Measurements from ENCODE around the gene NETO1. TPM values are rescaled to one million over a fixed set of nuclear protein-coding genes. Genes with fewer than 3 reads are reported as not detected.

NETO1 gene
- total RNA-seq, 2 experiments from 2014 or later = not detected

DNA sequence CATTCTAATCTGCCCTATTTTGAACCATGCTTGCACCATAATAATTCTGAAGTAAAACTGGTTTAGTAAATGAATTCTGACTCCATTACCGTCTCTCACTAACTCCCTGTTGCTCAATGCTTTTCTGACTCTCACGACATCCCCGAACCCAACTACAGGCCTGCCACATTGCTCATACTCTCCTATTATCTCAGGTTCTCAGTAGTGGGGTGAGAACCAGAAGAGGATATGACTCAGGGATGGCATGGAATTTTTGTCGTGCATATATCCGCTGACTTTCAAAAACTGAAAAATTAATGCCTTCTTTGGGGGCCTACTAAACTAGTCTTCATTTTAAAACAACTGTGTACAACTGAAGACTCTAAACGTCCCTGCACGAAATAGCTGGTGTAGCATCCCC lies 34.3 kb downstream of the NETO1 start:
- DNase-seq (no peak), ATAC-seq (no peak)
- H3K36me3 Mint-ChIP-seq (ENCODE audit: low read depth) = no peaks in the 10 kb centered on the region
- H3K4me1 Mint-ChIP-seq (ENCODE audit: low read depth) = no peaks in the 10 kb centered on the region
- no peak overlapping the region for H3K4me3 Mint-ChIP-seq
- TF ChIP-seq, protein P1, sequence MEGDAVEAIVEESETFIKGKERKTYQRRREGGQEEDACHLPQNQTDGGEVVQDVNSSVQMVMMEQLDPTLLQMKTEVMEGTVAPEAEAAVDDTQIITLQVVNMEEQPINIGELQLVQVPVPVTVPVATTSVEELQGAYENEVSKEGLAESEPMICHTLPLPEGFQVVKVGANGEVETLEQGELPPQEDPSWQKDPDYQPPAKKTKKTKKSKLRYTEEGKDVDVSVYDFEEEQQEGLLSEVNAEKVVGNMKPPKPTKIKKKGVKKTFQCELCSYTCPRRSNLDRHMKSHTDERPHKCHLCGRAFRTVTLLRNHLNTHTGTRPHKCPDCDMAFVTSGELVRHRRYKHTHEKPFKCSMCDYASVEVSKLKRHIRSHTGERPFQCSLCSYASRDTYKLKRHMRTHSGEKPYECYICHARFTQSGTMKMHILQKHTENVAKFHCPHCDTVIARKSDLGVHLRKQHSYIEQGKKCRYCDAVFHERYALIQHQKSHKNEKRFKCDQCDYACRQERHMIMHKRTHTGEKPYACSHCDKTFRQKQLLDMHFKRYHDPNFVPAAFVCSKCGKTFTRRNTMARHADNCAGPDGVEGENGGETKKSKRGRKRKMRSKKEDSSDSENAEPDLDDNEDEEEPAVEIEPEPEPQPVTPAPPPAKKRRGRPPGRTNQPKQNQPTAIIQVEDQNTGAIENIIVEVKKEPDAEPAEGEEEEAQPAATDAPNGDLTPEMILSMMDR (IDR thresholded peaks at IDR 0.05) = no peak
- POLR2A ChIA-PET = no interaction called here
- H3K9me3 Mint-ChIP-seq = peaks cover 2% of the 10 kb centered on the region
- no peaks in the 10 kb centered on the region for H3K27me3 Mint-ChIP-seq
- H3K27ac Mint-ChIP-seq = no peak overlapping the region
- CTCF ChIA-PET = no interaction called here
- intact Hi-C loops (cut with micrococcal nuclease) = no loop called here

DNA sequence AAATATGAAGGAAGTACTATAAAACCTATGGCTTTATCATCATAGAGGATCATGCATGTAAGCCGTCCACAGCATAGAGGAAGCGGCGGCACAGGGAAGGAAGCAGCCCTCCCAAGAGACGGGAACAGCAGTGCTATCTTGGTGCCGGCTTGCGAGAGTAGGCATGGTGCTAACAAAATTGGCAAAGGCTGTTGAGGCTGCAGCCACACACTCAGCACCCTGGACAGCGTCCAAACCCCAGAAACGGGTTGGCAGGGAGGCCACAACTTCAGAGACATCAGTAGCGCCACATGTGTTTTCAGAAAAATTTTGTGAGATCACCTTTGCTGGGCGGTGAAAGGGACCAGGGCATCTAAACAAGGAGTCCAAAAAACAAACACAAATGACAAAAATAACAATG lies 37.7 kb downstream of the NETO1 start:
- POLR2A ChIA-PET = no interaction called here
- Mint-ChIP-seq H3K4me3 (no peak overlapping the region), H3K27me3 (no peaks in the 10 kb centered on the region), H3K36me3 (ENCODE audit: low read depth) (no peaks in the 10 kb centered on the region), H3K27ac (no peak overlapping the region), H3K4me1 (ENCODE audit: low read depth) (no peaks in the 10 kb centered on the region), H3K9me3 (peaks cover 2% of the 10 kb centered on the region)
- DNase-seq (peak; percentile 4), ATAC-seq (no peak)
- CTCF ChIA-PET = no interaction called here
- intact Hi-C loops (cut with micrococcal nuclease) = no loop called here
- TF ChIP-seq, protein P1 (IDR thresholded peaks at IDR 0.05) = no peak

DNA sequence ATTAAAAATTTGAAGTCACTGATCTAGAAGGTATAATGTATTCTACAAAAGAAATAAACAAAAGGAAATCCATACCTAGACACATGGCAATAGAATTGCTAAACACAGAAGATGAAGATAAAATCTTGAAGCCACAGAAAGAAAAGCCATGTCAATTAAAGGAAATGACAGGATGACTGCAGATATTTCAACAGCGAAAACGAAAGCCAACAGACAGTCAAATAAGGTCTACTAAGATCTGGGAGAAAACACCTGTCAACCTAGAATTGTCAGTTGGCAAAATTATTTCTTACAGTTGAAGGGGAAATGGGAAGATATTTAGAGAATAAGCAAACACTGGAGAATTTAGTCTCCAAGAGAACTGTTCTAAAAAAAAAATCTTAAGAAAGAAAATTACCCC lies 39.2 kb downstream of the NETO1 start:
- no peak overlapping the region for H3K4me3 Mint-ChIP-seq
- POLR2A ChIA-PET = no interaction called here
- H3K27ac Mint-ChIP-seq = no peak overlapping the region
- CTCF ChIA-PET = no interaction called here
- ATAC-seq (no peak), DNase-seq (no peak)
- peaks cover 4% of the 10 kb centered on the region for H3K9me3 Mint-ChIP-seq
- intact Hi-C loops (cut with micrococcal nuclease) = no loop called here
- H3K4me1 Mint-ChIP-seq (ENCODE audit: low read depth) = no peaks in the 10 kb centered on the region
- no peaks in the 10 kb centered on the region for H3K36me3 Mint-ChIP-seq (ENCODE audit: low read depth)
- no peaks in the 10 kb centered on the region for H3K27me3 Mint-ChIP-seq
- TF ChIP-seq, protein P1 (IDR thresholded peaks at IDR 0.05) = no peak

DNA sequence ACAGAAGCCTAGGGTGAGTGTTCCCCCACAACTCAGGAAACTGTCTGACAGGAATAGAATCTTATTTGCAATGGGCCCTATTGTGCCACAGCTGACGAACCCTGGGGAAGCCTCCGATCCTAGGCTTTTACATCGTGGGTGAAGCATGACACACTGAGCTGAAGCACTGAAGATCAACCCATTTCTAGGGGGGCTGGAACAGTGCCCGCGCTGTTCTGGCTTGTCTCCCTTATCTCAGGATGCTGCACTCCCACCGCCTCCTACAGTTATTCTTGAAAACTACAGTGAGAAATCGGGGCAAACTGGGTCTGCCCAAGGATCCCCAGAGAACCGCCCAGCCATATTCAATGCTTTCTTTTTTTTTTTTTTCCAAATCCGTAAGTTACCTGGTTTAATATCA lies 41.1 kb downstream of the NETO1 start:
- ATAC-seq (no peak), DNase-seq (no peak)
- Mint-ChIP-seq H3K27ac (no peak overlapping the region), H3K4me3 (no peak overlapping the region), H3K4me1 (ENCODE audit: low read depth) (no peaks in the 10 kb centered on the region), H3K36me3 (ENCODE audit: low read depth) (no peaks in the 10 kb centered on the region), H3K27me3 (no peaks in the 10 kb centered on the region), H3K9me3 (peaks cover 4% of the 10 kb centered on the region)
- ChIA-PET POLR2A (no interaction called here), CTCF (no interaction called here)
- intact Hi-C loops (cut with micrococcal nuclease) = no loop called here
- TF ChIP-seq, protein P1 (IDR thresholded peaks at IDR 0.05) = no peak

DNA sequence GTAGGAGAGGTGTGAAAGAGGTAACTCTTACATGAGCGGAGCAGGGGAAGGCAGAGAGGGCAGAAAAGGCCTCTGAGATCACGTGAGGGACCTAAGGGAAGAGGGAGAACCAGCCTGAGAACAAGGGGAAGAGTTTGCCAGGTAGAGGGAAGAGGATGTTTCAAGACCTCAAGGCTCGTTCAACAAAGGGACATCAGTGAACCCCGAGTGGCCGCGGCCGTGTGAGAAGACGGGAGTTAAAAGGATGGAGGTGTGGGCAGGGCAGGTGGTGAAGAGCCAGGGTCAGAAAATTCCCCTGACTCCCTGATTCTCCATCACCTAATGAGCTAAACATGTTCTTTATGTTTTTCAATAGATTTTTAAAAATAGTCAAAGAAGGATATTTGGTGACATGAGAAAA lies 44.4 kb downstream of the NETO1 start:
- H3K27ac Mint-ChIP-seq = no peak overlapping the region
- CTCF ChIA-PET = no interaction called here
- TF ChIP-seq, protein P1 (IDR thresholded peaks at IDR 0.05) = no peak
- no peaks in the 10 kb centered on the region for H3K27me3 Mint-ChIP-seq
- H3K4me3 Mint-ChIP-seq = no peak overlapping the region
- no peaks in the 10 kb centered on the region for H3K4me1 Mint-ChIP-seq (ENCODE audit: low read depth)
- POLR2A ChIA-PET = no interaction called here
- intact Hi-C loops (cut with micrococcal nuclease) = no loop called here
- ATAC-seq = no peak
- H3K9me3 Mint-ChIP-seq = peaks cover 2% of the 10 kb centered on the region
- no peaks in the 10 kb centered on the region for H3K36me3 Mint-ChIP-seq (ENCODE audit: low read depth)
- no peak for DNase-seq

Data from activated CD8-positive, alpha-beta T cell treated with anti-CD3 and anti-CD28 coated beads for 36 hours (primary cell).